ENCODE results near the gene YPEL3.

GRCh38 chr16:30144017-30144416 is 48.0 kb upstream of the YPEL3 start:
- TF ChIP-seq, protein P1, sequence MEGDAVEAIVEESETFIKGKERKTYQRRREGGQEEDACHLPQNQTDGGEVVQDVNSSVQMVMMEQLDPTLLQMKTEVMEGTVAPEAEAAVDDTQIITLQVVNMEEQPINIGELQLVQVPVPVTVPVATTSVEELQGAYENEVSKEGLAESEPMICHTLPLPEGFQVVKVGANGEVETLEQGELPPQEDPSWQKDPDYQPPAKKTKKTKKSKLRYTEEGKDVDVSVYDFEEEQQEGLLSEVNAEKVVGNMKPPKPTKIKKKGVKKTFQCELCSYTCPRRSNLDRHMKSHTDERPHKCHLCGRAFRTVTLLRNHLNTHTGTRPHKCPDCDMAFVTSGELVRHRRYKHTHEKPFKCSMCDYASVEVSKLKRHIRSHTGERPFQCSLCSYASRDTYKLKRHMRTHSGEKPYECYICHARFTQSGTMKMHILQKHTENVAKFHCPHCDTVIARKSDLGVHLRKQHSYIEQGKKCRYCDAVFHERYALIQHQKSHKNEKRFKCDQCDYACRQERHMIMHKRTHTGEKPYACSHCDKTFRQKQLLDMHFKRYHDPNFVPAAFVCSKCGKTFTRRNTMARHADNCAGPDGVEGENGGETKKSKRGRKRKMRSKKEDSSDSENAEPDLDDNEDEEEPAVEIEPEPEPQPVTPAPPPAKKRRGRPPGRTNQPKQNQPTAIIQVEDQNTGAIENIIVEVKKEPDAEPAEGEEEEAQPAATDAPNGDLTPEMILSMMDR (IDR thresholded peaks at IDR 0.05; ENCODE audit: insufficient read depth, low read length), result no peak
- TF ChIP-seq GABPA (IDR thresholded peaks at IDR 0.05; ENCODE audit: low read depth), result no peak

Measured in HL-60 (cell line).